Muscle of back (tissue), 11 donors: ENCODE measurements around the gene TBCD. TPM values are rescaled to one million over a fixed set of nuclear protein-coding genes. Genes with fewer than 3 reads are reported as not detected.

Source experiments
- DNase-seq, 3 donors: peaks; one replicate each; pipeline versions ENCODE4 v3.0.0 to v3.0.0-alpha.2; 2013
- polyA plus RNA-seq, 10 donors: library from polyadenylated mRNA; unstranded; fragments of 120-200 nt; gene quantifications; one replicate each; pipeline ENCODE4 v1.2.1, GENCODE V29; 2013; ENCODE audit not compliant: insufficient read length in 10 of 10

TBCD gene
- polyA plus RNA-seq, 10 donors, result 53.5 to 86.2 (median 60.0) TPM

DNA sequence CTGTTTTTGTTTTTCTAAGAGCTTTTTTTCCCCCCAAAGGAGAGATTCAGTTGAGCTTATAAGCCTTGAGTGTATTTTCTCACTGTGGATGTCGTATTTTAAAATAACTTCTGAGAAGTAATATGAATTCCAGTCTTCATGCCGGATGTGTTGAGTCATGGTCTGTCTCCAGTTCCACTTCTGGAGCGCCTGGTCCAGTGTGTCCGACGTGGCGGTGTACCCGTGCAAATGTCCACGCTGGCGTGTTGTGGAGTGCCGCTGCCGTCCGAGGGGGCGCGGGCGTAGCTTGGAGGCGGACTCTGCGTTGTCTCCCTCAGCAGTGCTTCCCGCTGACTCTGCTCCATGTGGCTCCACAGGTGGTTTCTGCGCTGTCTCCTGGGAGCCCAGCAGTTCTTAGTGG lies 148.9 kb downstream of the TBCD start:
- DNase-seq, result peak in 1 of 3 donors; percentile 66

DNA sequence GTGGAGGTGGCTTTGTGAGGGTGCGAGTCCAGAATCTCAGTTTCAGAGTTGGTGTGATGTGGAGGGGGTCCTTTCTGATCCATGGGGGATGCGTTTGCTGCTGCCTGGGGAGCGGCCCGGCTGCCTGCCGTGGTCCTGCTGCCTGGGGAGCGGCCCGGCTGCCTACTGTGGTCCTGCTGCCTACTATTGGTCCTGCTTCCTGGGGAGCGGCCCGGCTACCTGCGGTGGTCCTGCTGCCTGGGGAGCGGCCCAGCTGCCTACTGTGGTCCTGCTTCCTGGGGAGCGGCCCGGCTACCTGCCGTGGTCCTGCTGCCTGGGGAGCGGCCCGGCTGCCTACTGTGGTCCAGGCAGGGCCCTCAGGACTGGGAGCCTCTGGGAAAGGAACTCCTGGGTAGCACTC lies 149.5 kb downstream of the TBCD start:
- DNase-seq, result no peak

DNA sequence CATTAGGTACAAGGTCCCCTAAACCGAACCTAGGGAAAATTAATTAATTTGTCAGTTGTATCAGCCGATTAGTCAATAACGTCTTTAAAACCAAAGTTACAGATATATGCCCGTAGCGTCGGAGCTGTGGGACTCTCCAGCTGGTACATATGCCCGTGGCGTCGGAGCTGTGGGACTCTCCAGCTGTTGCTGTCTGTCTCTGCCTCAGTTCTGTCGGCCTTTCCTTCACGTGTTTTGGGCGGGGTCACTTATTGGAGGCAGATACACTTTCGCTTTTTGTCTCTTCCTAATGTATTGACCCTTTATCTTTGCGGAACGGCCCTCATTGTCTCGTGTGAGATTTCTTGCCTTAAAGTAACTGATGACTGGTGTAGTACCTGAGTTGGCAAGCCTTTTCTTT lies 150.0 kb downstream of the TBCD start:
- peak in 1 of 3 donors; percentile 51 for DNase-seq

DNA sequence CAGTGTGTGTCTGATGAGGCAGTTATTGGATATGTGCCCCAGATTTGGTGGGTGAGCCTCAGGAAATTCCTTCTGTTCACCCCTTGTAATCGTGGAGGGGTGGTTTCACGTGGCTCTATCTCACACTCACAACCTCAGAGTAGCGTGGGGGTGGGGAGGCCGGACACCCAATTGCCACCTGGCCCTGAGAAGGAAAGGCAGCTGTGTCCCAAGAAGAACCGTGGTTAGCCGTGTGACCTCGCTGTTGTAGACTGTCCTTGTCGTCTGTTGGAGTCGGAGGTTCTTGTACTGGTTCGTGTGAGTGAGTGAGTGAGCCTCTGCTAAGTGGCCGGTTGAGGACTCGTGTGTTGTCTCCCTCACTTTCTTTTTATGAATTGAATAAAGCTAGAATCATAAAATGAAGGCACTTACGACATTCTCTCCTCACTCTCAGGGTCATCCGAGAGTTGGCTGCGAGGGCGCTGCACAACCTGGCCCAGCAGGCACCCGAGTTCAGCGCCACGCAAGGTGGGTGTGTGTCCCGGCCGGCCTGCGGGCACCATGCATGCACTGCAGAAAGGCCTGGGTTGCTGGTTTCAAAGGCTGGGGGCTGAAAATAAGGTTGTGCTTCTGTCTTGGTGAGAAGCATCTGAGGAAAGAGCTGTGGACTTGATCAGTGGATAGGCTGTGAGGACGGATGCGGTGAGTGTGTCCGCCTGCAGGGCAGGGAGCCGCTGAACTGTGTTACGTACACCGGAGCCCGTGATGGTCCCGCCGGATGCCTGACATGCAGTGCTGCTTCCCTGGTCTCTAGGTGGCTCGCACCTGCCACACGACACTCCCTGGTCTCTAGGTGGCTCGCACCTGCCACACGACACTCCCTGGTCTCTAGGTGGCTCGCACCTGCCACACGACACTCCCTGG lies 151.4 kb downstream of the TBCD start:
- no peak for DNase-seq

DNA sequence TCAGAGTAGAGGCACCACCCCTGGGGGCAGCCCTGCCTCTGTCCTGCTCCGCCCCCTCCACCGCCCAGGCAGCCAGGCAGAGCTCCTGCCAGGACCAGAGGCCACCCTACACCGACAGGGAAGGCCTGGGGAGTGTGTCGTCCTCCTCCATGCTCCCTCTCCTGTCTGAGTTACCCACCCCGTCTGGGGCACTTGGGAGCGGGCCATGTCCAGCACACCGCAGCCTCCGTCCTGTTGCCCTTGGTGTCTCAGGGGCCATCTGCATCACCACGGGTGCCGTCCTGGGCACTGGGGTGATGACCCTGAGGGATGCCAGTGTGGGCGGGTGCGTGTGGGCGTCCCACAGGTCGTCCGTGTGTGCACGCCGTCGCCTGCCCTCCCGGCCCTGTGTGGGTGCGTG lies 153.3 kb downstream of the TBCD start:
- DNase-seq, result no peak

DNA sequence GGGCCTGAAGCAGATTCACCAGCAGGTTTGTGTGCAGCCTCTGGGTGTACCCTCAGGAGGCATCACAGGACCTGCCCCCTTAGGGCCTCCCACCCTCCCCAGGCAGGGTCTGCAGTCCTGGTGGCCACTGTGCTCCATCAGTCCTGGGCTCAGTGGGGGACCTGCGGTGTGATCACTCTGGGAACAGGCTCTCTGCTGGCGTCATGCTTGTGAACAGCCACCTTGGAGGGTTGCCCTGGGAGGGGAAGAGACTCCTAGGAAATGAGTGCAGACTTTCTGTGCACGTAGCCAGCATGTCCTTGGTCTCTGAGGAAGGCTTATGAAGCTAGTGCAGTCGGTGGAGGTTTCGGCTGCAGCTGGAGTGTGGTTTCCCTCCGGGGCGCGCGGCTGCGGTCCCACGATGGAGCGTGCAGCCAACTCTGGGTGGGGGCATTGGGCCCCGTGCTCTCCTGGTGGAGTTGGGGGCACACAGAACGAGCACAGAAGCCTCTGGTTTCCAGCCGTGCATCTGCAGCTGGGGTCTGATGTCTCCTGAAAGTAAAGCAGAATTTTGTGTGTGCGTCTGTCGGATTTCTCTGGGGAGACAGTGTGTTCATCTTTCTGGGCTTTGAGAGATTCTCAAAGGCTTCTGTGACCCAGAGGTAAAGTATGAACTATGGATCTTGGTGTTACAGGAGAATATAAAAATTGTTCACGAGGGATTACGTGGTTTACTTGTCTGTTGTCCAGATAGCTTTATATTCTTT lies 156.1 kb downstream of the TBCD start:
- peak in 1 of 3 donors; percentile 74 for DNase-seq

DNA sequence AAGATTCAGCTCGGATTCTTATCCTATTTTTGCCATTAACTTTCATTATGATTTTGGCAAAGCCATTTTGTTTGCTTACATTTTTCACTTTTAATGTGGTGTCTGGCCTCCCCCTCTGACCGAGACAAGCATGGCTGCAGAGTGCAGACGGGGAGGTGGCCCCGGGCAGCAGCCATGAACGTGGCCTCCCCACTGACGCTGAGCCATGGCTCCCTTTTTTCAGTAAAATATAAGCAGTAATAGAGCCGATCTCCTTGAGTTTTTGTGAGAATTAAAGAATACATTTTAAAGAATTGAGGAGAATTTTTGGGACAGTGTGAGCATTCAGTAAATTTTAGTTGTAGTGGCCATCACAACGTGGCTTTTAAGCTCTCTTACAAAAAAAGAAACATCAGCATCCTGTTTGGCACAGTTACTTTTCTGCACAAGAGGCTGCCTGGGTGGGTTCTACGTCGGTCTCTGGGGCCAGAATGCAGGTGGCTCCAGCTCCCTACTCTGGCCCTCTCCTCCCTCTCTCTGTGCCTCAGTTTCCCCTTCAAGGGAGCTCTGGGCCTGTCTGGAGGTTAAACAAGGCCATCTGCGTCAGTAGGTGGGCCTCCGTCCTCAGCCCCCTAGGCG lies 156.8 kb downstream of the TBCD start:
- peak in 1 of 3 donors; percentile 70 for DNase-seq

DNA sequence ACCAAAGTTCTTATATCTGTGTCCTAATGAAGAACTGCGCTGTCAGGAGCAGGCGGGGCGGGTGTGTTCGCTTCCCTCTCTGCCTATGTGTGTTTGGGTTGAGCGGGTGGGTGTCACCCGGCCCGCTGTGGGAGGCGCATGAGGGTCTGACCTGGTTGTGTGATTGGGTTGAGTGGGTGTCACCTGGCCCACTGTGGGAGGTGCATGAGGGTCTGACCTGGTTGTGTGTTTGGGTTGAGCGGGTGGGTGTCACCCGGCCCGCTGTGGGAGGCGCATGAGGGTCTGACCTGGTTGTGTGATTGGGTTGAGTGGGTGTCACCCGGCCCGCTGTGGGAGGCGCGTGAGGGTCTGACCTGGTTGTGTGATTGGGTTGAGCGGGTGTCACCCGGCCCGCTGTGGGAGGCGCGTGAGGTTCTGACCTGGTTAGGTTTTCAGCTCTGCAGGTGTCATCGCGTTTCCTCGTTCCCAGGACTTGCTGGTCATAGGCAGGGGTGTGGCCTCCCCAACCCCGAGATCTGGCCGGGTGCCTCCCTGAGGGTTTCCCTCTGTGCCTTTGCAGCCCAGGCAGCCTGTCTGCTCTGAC lies 157.5 kb downstream of the TBCD start:
- no peak for DNase-seq

DNA sequence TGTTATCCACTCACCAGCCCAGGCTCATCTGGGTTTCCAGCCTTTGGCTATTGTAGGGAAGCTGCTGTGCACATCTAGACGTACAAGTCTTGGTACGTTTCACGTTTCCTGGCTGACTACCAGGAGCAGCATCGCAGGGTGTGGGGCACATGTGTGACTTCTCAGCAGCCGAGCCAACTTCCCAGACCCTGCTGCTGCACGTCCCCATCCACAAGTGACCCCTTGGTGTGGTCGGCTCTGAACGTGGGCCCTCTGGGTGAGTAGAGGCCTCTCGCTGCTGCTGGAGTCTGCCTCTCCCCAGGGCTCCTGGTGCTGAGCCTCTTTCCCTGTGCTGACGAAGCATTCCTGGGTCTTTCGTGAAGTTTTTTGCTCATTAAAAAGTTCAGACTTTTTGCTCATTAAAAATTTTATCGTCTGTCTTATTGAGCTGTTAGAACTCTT lies 158.2 kb downstream of the TBCD start:
- peak in 1 of 3 donors; percentile 57 for DNase-seq

DNA sequence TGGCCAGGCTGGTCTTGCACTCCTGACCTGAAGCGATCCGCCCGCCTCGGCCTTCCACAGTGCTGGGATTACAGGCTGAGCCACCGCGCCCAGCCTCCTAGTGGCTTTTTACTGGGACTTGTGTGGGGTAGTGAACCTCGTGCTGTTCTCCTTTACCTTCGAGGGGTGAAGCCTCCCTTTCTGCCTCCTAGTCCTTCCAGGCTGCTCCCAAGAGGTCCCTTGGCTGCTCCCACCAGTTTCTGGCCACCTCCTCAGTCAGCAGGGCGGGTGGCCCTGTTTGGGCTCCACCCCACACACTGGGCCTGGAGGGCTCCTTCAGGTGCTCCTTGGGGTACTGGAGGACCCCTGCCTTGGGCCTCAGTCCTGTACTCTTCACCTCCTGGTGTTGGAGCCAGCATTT lies 158.9 kb downstream of the TBCD start:
- DNase-seq, result no peak

DNA sequence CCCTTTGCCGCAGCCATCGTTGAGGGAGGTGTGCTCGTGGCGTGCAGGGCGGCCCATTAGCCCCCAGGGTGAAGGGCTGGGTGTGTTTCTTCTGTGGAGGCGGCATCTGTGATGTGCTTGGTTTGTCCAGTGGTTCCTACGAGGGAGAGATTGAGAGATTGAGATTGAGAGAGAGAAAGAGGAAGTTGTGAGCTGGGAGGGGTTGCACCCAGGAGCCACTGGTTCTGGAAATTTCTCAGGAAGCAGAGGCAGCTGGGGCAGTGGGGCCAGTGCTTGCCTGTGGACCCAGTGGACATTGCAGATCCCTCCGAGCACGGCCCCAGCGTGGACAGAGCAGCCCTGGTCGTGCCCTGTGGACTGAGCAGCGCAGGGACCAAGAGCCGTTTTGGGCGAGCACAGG lies 160.0 kb downstream of the TBCD start:
- no peak for DNase-seq

DNA sequence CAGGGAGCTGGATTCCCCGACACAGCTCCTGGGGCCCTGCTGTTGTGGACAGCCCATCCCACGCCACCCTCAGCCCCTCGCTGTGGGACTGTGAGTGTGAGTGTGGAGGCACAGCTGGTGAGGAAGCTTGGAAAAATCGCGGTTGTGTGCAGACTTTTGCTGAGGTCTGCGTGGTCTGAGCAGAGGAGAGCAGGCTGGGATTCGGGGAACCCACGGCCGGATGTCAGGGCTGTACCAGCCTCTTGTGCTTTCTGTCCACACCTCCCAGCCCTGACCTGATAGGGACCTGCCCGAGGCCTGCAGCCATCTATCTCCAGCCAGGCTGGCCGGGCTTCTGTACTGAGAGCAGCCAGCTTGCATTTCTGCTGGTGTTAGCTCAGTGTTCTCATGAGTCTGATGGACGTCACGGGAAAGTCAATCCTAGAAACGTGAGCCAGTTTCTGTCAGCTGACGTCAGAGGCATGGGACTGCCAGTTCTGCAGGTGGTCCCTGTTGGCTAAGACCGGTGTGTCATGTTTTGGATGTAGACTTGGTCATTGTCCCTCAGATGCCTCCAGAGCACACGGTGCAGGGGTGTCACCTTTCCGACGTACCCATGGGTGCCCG lies 160.7 kb downstream of the TBCD start:
- DNase-seq, result no peak

DNA sequence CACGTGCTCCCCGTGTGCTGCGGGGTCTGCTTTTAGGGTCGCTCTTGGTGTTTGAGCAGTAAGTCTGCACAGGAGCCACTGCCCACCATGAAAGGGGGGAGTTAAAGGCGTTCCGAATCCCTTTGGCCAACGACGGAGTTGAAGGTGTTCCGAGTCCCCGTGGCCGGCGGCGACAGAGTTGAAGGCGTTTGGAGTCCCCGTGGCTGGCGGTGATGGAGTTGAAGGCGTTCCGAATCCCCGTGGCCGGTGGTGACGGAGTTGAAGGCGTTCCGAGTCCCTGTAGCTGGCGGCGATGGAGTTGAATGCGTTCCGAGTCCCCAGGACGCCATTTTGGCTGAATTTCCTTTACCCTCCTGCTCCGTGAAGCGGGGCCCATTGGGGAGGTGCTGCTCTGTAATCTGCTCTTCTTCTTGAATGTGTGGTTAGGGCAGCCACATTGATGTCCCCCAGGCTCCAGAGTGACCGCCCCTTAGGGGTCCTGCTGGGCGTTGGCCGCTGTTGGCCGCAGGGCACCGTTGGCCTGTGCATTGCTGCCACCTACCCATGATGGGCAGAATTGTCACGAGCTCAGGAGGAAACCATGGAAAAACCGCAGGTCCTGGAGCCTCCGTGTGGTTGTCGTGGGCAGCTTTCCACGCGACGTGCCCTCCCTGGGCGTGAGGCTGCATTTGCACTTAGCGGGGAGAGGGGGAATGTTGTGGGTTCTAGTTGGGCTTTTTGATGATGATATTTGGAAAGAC lies 161.6 kb downstream of the TBCD start:
- no peak for DNase-seq

DNA sequence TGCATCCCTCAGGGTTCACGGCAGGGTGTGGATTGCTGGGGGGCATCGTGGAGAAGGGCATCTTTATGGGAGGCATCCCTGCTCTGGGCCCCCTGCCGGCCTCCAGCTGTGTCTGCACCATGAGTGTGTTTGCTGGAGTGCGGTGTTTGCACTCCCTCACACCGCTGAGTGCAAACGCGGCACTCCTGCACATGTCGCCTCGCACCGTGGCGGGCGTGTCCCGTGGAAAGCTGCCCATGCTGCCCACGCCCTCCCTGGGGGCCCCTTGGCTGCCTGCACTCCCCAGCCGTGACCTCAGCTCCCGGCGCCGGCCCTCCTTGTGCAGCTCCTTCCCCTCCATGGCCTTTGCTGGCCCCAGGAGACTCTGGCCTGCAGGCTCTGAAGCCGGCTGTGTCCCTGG lies 162.5 kb downstream of the TBCD start:
- DNase-seq, result no peak

DNA sequence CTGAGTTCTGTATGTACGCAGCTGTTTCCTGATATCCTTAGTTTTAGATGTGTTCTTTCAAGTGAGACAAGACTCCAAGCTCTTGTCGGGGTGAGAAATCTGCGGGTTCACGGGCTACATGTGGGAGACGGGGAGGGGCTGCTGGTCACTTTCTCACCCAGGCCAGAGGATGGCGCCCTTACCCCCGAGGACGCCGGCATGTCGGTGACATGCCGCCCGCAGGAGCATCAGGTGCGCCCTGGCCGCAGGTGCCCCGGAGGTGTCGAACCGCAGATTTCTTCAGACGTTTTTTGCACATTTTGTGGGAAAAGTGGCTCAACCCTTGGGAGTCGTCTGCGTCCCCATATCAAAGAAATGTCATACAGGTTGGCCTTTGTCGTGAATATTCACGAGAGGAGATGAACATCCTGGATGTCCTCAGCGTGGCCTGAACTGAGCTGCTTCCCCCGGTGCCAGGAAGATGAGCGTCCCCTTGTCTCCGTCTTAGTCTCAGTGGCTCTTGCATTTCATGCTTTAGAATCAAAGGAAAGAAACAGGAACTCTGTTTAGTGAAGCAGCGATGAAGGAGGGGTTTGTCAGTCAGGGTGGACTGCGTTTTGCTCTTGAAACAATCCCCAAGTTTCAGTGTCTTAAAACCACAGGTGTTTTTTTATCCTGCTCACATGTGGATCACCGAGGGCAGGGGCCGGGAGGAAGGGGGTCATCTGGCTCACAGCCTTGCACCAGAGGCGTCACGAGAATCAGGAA lies 163.3 kb downstream of the TBCD start:
- DNase-seq, result no peak

DNA sequence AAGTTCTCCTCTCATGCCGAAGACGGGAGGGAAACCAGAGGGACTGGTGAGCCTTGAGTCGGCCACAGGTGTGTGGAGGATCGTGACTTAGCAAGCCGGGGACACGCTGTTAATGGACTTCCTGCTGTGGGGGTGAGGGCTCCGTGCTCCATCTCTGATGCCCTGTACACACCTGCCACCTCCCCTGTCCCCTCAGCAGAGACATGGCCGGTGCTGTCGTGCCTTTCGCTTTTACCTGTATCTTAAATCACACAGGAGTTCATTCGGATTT lies 163.8 kb downstream of the TBCD start:
- DNase-seq, result no peak

DNA sequence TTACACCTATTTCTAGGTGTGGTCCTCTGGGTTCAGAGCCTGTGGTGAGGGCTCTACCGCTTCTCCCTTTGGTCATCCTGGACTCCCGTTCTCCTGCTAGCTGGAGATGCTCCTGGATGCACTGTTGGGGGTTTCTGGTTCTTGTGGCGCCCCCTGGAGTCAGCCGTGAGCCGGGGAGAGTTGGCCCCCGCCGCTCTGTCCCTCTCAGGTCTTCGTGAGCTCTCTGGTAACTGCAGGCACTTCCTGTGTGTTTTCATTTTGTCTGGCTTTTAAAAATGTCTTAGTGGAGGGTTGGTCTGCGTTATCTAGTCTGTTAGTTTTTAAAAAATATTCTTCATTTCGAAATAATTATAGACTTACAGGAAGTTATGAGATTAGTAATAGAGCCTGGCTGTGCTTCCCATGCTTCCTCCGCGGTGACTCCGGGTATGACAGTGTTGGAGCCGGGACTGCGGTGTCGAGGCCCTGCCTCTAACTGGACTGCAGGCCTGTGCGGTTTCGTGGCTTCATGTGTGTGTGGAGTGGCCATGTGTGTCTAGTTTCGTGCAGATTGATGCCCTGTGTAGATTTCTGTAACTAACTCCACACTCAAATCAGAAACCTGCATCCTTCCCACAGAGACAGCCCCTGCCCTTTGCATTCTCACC lies 166.0 kb downstream of the TBCD start:
- DNase-seq, result no peak

DNA sequence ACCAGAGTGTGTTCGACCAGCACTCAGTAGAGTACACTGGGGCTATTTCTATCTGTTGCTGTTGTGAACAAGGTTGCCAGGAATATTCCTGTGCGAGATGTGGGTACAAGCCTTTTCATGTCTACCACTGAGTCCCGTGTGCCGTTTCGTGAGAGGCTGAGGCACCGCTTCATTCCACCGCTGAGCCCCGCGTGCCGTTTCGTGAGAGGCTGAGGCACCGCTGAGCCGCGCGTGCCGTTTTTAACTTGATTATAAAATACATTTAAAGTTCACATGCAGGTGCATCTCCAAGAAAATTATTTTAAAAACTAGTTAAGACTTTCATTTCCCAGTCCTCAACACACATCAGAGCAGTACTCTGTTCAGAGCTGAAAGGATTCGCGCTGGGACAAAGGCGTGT lies 166.6 kb downstream of the TBCD start:
- DNase-seq, result no peak

DNA sequence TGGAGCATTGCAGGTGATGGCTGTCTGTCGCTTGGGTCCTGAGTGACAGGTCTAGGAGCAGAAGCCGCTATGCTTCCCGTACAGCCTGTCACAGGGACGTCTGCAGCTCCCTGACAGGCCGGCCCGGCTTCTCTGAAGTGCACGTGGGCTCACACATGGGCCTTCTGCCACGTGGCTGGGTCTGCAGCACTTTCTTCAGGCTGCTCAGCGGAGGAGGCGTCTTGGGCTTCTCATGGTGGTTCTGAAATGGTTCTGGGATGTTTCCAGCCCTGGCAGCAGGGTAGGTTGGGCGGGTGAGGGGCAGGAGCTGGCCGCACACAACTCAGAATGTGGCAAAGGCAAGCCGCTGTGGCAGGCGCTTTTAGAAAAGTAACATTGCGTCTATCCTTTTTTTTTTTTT lies 168.3 kb downstream of the TBCD start:
- DNase-seq, result no peak

DNA sequence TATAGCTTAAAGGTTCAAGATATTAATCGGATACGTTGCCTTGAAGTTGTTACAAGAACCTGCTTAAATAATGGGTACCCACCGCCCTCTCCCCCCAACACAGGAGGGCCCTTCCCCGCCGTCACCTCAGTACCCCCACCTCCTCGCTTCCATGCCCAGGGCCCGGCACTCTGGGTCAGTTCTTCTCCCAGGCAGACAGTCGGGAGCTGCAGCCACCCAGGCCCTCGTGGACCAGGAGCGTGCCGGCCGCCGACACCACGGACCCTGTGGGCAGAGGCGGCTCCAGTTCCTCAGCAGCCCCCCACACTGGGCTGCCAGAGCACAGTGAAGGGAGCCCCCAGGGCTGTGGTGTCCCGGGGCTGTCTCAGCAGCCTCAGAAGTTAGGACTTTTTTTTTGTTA lies 168.8 kb downstream of the TBCD start:
- DNase-seq, result no peak
